GM12878 (cell line): Measurements from ENCODE around the gene CDC6. TPM values are rescaled to one million over a fixed set of nuclear protein-coding genes. Genes with fewer than 3 reads are reported as not detected.

Source experiments
- ATAC-seq: fragments of 200-7000 bp; cut with Tn5 transposase; 3 replicates; pipeline ENCODE4 v1.9.1; 2020; ENCODE audit warnings: mild to moderate bottlenecking, moderate library complexity
- BruUV-seq: library from RNA; stranded (reverse); fragments of 400-500 nt; replicated peaks from 2 replicates; lab custom pipeline; 2021; lab: Mats Ljungman, UMichigan
- CTCF ChIA-PET: fragments of 300-600 bp; sonication (Branson Sonifier 250); formaldehyde crosslinking; extraction: SDS; loops from one replicate; lab custom pipeline; 2021; ENCODE audit warnings: inconsistent platforms; lab: Yijun Ruan, JAX
- POLR2A ChIA-PET: fragments of 350-600 bp; formaldehyde crosslinking; extraction: SDS; loops from one replicate; lab custom pipeline; 2021; ENCODE audit warnings: inconsistent platforms; lab: Charles Lee
- RAD21 ChIA-PET: fragments of 300-600 bp; sonication (Branson Sonifier 250); formaldehyde crosslinking; loops from one replicate; lab custom pipeline; 2023; ENCODE audit warnings: antibody characterized with exemption; ENCODE audit not compliant: unreplicated experiment; lab: Charles Lee
- SMC1A ChIA-PET: fragments of 300-600 bp; sonication (Branson Sonifier 250); formaldehyde crosslinking; loops from one replicate; lab custom pipeline; 2023; ENCODE audit not compliant: unreplicated experiment, uncharacterized antibody; lab: Charles Lee
- DNase-seq: peaks from one replicate; pipeline ENCODE4 v3.0.0-alpha.2; 2011; ENCODE audit warnings: low read depth, low spot score
- FAIRE-seq: peaks from 3 replicates; lab custom pipeline; 2011; peaks lifted over from hg19 to GRCh38; lab: Jason Lieb, UNC
- H2AFZ ChIP-seq: 2 replicates; pipeline ENCODE4 v1.6.0; 2011; ENCODE audit warnings: low read depth, low read length, control low read depth; ENCODE audit not compliant: control insufficient read depth
- H3K27ac ChIP-seq: 2 replicates; pipeline ENCODE4 v1.5.1; 2011; ENCODE audit warnings: control low read depth; ENCODE audit not compliant: control insufficient read depth, insufficient read depth
- H3K27me3 ChIP-seq, 2 experiments: replicated peaks in 1 of 2; 2 replicates each; pipeline versions ENCODE4 v1.6.0 to v1.6.1; 2011; ENCODE audit warnings: low read length in 1 of 2; ENCODE audit not compliant: control insufficient read depth in 2 of 2, insufficient read depth in 2 of 2
- H3K36me3 ChIP-seq, 2 experiments: 2 replicates each; pipeline ENCODE4 v1.5.1; 2011; ENCODE audit warnings: low read length in 1 of 2; ENCODE audit not compliant: control insufficient read depth in 2 of 2, insufficient read depth in 2 of 2
- H3K4me1 ChIP-seq: 2 replicates; pipeline ENCODE4 v1.6.1; 2011; ENCODE audit warnings: mild to moderate bottlenecking, low read length, moderate library complexity, mixed read lengths; ENCODE audit not compliant: control insufficient read depth, insufficient read depth
- H3K4me2 ChIP-seq: 2 replicates; pipeline ENCODE4 v1.6.0; 2011; ENCODE audit warnings: control low read depth; ENCODE audit not compliant: control insufficient read depth, insufficient read depth
- H3K4me3 ChIP-seq: fragments of 200-600 bp; sonication (generic); 2 replicates; pipeline ENCODE4 v1.5.1; 2016
- H3K79me2 ChIP-seq: 2 replicates; pipeline ENCODE4 v1.6.0; 2011; ENCODE audit warnings: low read length; ENCODE audit not compliant: control insufficient read depth, insufficient read depth
- H3K9ac ChIP-seq: 2 replicates; pipeline ENCODE4 v1.8.0; 2011; ENCODE audit warnings: low read length, control low read depth, mixed read lengths; ENCODE audit not compliant: control insufficient read depth, insufficient read depth
- H3K9me3 ChIP-seq: replicated peaks from 3 replicates; pipeline ENCODE4 v1.5.1; 2011; ENCODE audit warnings: mild to moderate bottlenecking, low read length; ENCODE audit not compliant: control insufficient read depth, insufficient read depth
- H4K20me1 ChIP-seq: 2 replicates; pipeline ENCODE4 v1.6.0; 2011; ENCODE audit not compliant: control insufficient read depth, insufficient read depth
- CREM ChIP-seq: IDR thresholded peaks from 2 replicates; pipeline ENCODE4 v1.6.1; 2014; ENCODE audit warnings: antibody characterized with exemption, low read depth
- EZH2 ChIP-seq: IDR thresholded peaks from 2 replicates; pipeline ENCODE4 v1.6.1; 2012; ENCODE audit warnings: low read depth, mild to moderate bottlenecking, control low read depth, inconsistent platforms, low read length, borderline replicate concordance; ENCODE audit not compliant: control insufficient read depth
- MEF2A ChIP-seq: IDR thresholded peaks from 2 replicates; pipeline ENCODE4 v1.6.1; 2011; ENCODE audit warnings: low read depth, mild to moderate bottlenecking, low read length, moderate library complexity; ENCODE audit not compliant: insufficient read depth
- POLR2AphosphoS2 ChIP-seq: IDR thresholded peaks from 2 replicates; pipeline ENCODE4 v1.6.1; 2011; ENCODE audit warnings: low read depth, mild to moderate bottlenecking, low read length, improper control_type of control experiment, moderate library complexity
- RBBP5 ChIP-seq: fragments of 200-600 bp; sonication (generic); conservative IDR thresholded peaks from 2 replicates; pipeline ENCODE4 v1.6.1; 2016
- SMAD1 ChIP-seq: fragments of 450-650 bp; IDR thresholded peaks from 2 replicates; pipeline ENCODE4 v1.6.1; 2018; ENCODE audit warnings: mild to moderate bottlenecking, low read depth; ENCODE audit not compliant: partially characterized antibody
- SPI1 ChIP-seq: IDR thresholded peaks from 2 replicates; pipeline ENCODE4 v1.6.1; 2011; ENCODE audit warnings: low read depth, mild to moderate bottlenecking, low read length, moderate library complexity, borderline replicate concordance; ENCODE audit not compliant: insufficient read depth
- SREBF2 ChIP-seq: IDR thresholded peaks from 2 replicates; pipeline ENCODE4 v1.6.1; 2012; ENCODE audit warnings: mild to moderate bottlenecking, low read length
- STAT3 ChIP-seq: IDR thresholded peaks from 2 replicates; pipeline ENCODE4 v1.6.1; 2011; ENCODE audit warnings: low read depth, low read length, improper control_type of control experiment
- WGBS: methylation state at CpG from one replicate; pipeline ENCODE4 v1.1.6; 2016; ENCODE audit warnings: low lambda C conversion rate; ENCODE audit not compliant: insufficient replicate concordance, insufficient coverage; ENCODE audit errors: missing lambda C conversion rate; 5-methylcytosine and 5-hydroxymethylcytosine counted together
- in situ Hi-C: fragments of 300-500 bp; cut with MboI; formaldehyde crosslinking; loops from 9 replicates; pipeline ENCODE4 v1.14.3; 2018; ENCODE audit warnings: mixed read lengths
- intact Hi-C: fragments of 100-400 bp; cut with micrococcal nuclease; formaldehyde crosslinking; loops from one replicate; pipeline ENCODE4 v1.14.2; 2022; ENCODE audit not compliant: unreplicated experiment
- polyA plus RNA-seq, 11 experiments: library from polyadenylated mRNA; depleted of rRNA in 4 of 11; unstranded in 6 of 11; stranded (reverse) in 5 of 11; fragments of >200 nt; fragmentation: Nextera tagmentation in 4 of 11; fragmentation: Illumina TruSeq in 1 of 11; extraction: Ambion mirVana in 4 of 11; extraction: Trizol in 1 of 11; gene quantifications; 1 replicate in 1 of 11; 2 replicates in 10 of 11; pipeline versions ENCODE4 v1.2.1 to v1.2.3, GENCODE V29; 2011 to 2016; ENCODE audit warnings: inconsistent platforms in 2 of 11, missing spikeins in 2 of 11, low read depth in 1 of 11
- total RNA-seq, 4 experiments: library from RNA; depleted of rRNA in 3 of 4; stranded (reverse); fragments of >200 nt in 3 of 4; fragmentation: Illumina TruSeq in 1 of 4; extraction: Trizol in 1 of 4; gene quantifications; 2 replicates each; pipeline versions ENCODE4 v1.2.1 to v1.2.3, GENCODE V29; 2013 to 2021
- TF ChIP-seq, protein P1 (sequence below): fragments of 450-650 bp; IDR thresholded peaks from 2 replicates; pipeline ENCODE4 v1.6.1; 2017; ENCODE audit warnings: mild to moderate bottlenecking, moderate library complexity
- TF ChIP-seq, protein P2 (sequence below): fragments of 150-350 bp; IDR thresholded peaks from 2 replicates; pipeline ENCODE4 v1.6.1; 2014; ENCODE audit warnings: mild to moderate bottlenecking, low read depth, low read length
- TF ChIP-seq, protein P3 (sequence below): IDR thresholded peaks from 2 replicates; pipeline ENCODE4 v1.6.1; 2012; ENCODE audit warnings: low read depth, low read length, improper control_type of control experiment
- TF ChIP-seq, protein P4 (sequence below): IDR thresholded peaks from 2 replicates; pipeline ENCODE4 v1.6.1; 2012; ENCODE audit warnings: low read depth, low read length, improper control_type of control experiment

The CDC6 gene
- total and polyA plus RNA-seq, 10 of the 15 experiments (the other 5 are each of a cell fraction or from before 2014, with no cell fraction given) = 13.3 to 60.9 (median 47.6) TPM

DNA sequence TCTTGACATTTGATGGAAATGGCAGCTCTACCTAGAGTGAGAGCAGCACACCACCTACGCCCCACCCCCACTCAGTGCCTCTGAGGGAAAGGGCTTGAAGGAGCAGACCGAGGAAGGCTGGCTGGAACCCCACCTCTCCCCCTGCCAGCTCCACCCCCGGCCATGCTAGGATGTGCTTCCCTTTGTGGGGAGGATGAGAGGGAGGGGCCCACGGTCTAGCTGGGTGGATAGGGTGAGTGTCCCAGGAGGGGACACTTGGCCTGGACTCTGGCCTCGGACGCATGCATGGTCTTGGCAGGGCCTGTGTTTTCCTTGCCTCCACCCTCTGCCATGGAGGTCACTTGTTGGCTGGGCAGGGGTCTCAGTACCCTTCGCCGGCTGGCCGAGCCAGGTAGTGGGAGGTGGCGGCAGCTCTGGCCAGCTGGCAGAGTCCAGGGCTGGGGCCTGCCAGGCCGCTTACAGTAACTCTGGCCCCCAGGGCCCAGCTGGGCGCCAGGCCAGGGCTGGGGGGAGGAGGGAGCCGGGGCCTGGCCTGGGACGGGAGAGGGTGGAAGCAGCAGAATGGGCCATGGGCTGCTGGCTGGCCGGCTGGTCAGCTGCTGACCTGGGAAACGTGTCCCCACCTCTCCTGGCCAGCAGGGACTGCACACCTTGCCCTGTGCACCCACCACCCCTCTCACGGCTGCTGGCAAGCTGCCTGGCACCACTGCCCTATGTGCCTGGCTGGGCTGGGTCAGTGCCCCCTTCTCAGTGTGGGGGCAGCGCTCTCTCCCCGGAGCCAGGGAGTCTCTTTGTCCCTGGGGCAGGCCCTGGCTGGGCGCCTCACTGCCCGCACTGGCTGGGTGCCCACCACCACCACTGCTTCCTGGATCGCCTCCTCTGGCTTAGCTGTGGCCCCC lies 44.3 kb downstream of the CDC6 start:
- Histone ChIP-seq H4K20me1 (no peaks in the 10 kb centered on the region), H3K9ac (no peak overlapping the region), H3K79me2 (peaks cover 78% of the 10 kb centered on the region), H3K27ac (no peak overlapping the region), H3K4me1 (peaks cover 24% of the 10 kb centered on the region), H3K27me3 (no peaks in the 10 kb centered on the region), H2AFZ (no peak overlapping the region), H3K9me3 (no peaks in the 10 kb centered on the region), H3K4me3 (no peak overlapping the region), H3K36me3 (peaks cover 19 to 24% of the 10 kb centered on the region in 2 experiments; a peak in 3 of 4 replicates), H3K4me2 (no peak overlapping the region)
- in situ Hi-C loops = no loop called here
- RAD21 ChIA-PET = interaction anchor here (0.8 kb wide), 1 partner anchor 29 kb away, joined by 3 read pairs; no protein-coding TSS in a partner anchor
- ATAC-seq (no peak), FAIRE-seq (no peak), DNase-seq (no peak)
- WGBS = 90% methylated on average over 16 of the region's 22 CpGs
- POLR2A ChIA-PET = interaction anchor here (0.5 to 1.3 kb wide), 2 partner anchors 12 to 36 kb away, joined by 3 to 5 read pairs; no protein-coding TSS in a partner anchor
- CTCF ChIA-PET = interaction anchor here (1.9 kb wide), 1 partner anchor 27 kb away, joined by 5 read pairs; no protein-coding TSS in a partner anchor
- BruUV-seq = no TSS peak
- intact Hi-C loops = no loop called here
- SMC1A ChIA-PET = no interaction called here
- no peak for TF ChIP-seq SMAD1
- TF ChIP-seq POLR2AphosphoS2 = no peak
- TF ChIP-seq RBBP5 = no peak
- TF ChIP-seq, protein P1, sequence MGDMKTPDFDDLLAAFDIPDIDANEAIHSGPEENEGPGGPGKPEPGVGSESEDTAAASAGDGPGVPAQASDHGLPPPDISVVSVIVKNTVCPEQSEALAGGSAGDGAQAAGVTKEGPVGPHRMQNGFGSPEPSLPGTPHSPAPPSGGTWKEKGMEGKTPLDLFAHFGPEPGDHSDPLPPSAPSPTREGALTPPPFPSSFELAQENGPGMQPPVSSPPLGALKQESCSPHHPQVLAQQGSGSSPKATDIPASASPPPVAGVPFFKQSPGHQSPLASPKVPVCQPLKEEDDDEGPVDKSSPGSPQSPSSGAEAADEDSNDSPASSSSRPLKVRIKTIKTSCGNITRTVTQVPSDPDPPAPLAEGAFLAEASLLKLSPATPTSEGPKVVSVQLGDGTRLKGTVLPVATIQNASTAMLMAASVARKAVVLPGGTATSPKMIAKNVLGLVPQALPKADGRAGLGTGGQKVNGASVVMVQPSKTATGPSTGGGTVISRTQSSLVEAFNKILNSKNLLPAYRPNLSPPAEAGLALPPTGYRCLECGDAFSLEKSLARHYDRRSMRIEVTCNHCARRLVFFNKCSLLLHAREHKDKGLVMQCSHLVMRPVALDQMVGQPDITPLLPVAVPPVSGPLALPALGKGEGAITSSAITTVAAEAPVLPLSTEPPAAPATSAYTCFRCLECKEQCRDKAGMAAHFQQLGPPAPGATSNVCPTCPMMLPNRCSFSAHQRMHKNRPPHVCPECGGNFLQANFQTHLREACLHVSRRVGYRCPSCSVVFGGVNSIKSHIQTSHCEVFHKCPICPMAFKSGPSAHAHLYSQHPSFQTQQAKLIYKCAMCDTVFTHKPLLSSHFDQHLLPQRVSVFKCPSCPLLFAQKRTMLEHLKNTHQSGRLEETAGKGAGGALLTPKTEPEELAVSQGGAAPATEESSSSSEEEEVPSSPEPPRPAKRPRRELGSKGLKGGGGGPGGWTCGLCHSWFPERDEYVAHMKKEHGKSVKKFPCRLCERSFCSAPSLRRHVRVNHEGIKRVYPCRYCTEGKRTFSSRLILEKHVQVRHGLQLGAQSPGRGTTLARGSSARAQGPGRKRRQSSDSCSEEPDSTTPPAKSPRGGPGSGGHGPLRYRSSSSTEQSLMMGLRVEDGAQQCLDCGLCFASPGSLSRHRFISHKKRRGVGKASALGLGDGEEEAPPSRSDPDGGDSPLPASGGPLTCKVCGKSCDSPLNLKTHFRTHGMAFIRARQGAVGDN = no peak
- TF ChIP-seq, protein P2, sequence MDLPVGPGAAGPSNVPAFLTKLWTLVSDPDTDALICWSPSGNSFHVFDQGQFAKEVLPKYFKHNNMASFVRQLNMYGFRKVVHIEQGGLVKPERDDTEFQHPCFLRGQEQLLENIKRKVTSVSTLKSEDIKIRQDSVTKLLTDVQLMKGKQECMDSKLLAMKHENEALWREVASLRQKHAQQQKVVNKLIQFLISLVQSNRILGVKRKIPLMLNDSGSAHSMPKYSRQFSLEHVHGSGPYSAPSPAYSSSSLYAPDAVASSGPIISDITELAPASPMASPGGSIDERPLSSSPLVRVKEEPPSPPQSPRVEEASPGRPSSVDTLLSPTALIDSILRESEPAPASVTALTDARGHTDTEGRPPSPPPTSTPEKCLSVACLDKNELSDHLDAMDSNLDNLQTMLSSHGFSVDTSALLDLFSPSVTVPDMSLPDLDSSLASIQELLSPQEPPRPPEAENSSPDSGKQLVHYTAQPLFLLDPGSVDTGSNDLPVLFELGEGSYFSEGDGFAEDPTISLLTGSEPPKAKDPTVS = no peak
- no peak for TF ChIP-seq CREM
- no peak for TF ChIP-seq SREBF2
- TF ChIP-seq SPI1 = no peak
- TF ChIP-seq, protein P3, sequence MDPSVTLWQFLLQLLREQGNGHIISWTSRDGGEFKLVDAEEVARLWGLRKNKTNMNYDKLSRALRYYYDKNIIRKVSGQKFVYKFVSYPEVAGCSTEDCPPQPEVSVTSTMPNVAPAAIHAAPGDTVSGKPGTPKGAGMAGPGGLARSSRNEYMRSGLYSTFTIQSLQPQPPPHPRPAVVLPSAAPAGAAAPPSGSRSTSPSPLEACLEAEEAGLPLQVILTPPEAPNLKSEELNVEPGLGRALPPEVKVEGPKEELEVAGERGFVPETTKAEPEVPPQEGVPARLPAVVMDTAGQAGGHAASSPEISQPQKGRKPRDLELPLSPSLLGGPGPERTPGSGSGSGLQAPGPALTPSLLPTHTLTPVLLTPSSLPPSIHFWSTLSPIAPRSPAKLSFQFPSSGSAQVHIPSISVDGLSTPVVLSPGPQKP = no peak
- TF ChIP-seq EZH2 = no peak
- no peak for TF ChIP-seq STAT3
- TF ChIP-seq, protein P4, sequence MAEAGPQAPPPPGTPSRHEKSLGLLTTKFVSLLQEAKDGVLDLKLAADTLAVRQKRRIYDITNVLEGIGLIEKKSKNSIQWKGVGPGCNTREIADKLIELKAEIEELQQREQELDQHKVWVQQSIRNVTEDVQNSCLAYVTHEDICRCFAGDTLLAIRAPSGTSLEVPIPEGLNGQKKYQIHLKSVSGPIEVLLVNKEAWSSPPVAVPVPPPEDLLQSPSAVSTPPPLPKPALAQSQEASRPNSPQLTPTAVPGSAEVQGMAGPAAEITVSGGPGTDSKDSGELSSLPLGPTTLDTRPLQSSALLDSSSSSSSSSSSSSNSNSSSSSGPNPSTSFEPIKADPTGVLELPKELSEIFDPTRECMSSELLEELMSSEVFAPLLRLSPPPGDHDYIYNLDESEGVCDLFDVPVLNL = no peak
- TF ChIP-seq MEF2A = no peak
